GM12878 (cell line): Measurements from ENCODE around the gene SLC8B1. TPM values are rescaled to one million over a fixed set of nuclear protein-coding genes. Genes with fewer than 3 reads are reported as not detected.

Source experiments
- ATF7 ChIP-seq: fragments of 450-650 bp; IDR thresholded peaks from 2 replicates; pipeline ENCODE4 v1.6.1; 2016; ENCODE audit warnings: low read depth, mild to moderate bottlenecking
- CUX1 ChIP-seq: IDR thresholded peaks from 2 replicates; pipeline ENCODE4 v1.6.1; 2012; ENCODE audit warnings: improper control_type of control experiment, low read depth, low read length; ENCODE audit not compliant: insufficient replicate concordance
- E2F4 ChIP-seq: IDR thresholded peaks from 2 replicates; pipeline ENCODE4 v1.6.1; 2012; ENCODE audit warnings: low read depth, low read length, improper control_type of control experiment
- POLR2A ChIP-seq: IDR thresholded peaks from 2 replicates; pipeline ENCODE4 v1.6.1; 2011; ENCODE audit warnings: low read depth, mild to moderate bottlenecking, low read length
- RAD21 ChIP-seq: IDR thresholded peaks from 2 replicates; pipeline ENCODE4 v1.6.1; 2011; ENCODE audit warnings: mild to moderate bottlenecking, low read depth, low read length, moderate library complexity; ENCODE audit not compliant: insufficient read depth
- RELA ChIP-seq: fragments of 450-650 bp; IDR thresholded peaks from 2 replicates; pipeline ENCODE4 v1.8.0; 2014; ENCODE audit warnings: borderline replicate concordance; ENCODE audit not compliant: partially characterized antibody
- ZBTB4 ChIP-seq: fragments of 450-650 bp; formaldehyde crosslinking; IDR thresholded peaks from 2 replicates; pipeline ENCODE4 v1.4.0; 2022; ENCODE audit warnings: mild to moderate bottlenecking, moderate library complexity
- polyA plus RNA-seq, 11 experiments: library from polyadenylated mRNA; depleted of rRNA in 4 of 11; unstranded in 6 of 11; stranded (reverse) in 5 of 11; fragments of >200 nt; fragmentation: Nextera tagmentation in 4 of 11; fragmentation: Illumina TruSeq in 1 of 11; extraction: Ambion mirVana in 4 of 11; extraction: Trizol in 1 of 11; gene quantifications; 1 replicate in 1 of 11; 2 replicates in 10 of 11; pipeline versions ENCODE4 v1.2.1 to v1.2.3, GENCODE V29; 2011 to 2016; ENCODE audit warnings: inconsistent platforms in 2 of 11, missing spikeins in 2 of 11, low read depth in 1 of 11
- total RNA-seq, 4 experiments: library from RNA; depleted of rRNA in 3 of 4; stranded (reverse); fragments of >200 nt in 3 of 4; fragmentation: Illumina TruSeq in 1 of 4; extraction: Trizol in 1 of 4; gene quantifications; 2 replicates each; pipeline versions ENCODE4 v1.2.1 to v1.2.3, GENCODE V29; 2013 to 2021

Gene SLC8B1
- total and polyA plus RNA-seq, 10 of the 15 experiments (the other 5 are each of a cell fraction or from before 2014, with no cell fraction given), result 0.18 to 12.3 (median 6.8) TPM

- TF ChIP-seq CUX1, result no peak
- TF ChIP-seq ZBTB4 (CRISPR knock-in tag), result no peak
- TF ChIP-seq ATF7, result no peak
- TF ChIP-seq RELA, result no peak
- no peak for TF ChIP-seq E2F4
- no peak for TF ChIP-seq POLR2A
- no peak for TF ChIP-seq RAD21
These were observed 5.0 kb downstream of the SLC8B1 start (continued) for GRCh38 chr12:113329791-113330417.
